ENCODE results near the gene MRM3. TPM values are rescaled to one million over a fixed set of nuclear protein-coding genes. Genes with fewer than 3 reads are reported as not detected.
"Not testable (repeated sequence)": the region's sequence is repeated elsewhere in the genome, so short reads cannot be mapped to it uniquely, and the experiment has no call there.

Gene MRM3
- total RNA-seq, 1 experiment from 2014 or later: 54.1 TPM

- in situ Hi-C loops (cut with HindIII; ENCODE audit: low sequenced_read_pairs): no loop called here
- no peak for DNase-seq (ENCODE audit: low spot score)
These were observed 24.8 kb downstream of the MRM3 start for GRCh38 chr17:806781-807522.

- DNase-seq (ENCODE audit: low spot score): no peak
- in situ Hi-C loops (cut with HindIII; ENCODE audit: low sequenced_read_pairs): no loop called here
These were observed 25.6 kb downstream of the MRM3 start for GRCh38 chr17:807523-808294.

- in situ Hi-C loops (cut with HindIII; ENCODE audit: low sequenced_read_pairs): no loop called here
- no peak for DNase-seq (ENCODE audit: low spot score)
These were observed 29.1 kb downstream of the MRM3 start for GRCh38 chr17:811051-811784.

DNA sequence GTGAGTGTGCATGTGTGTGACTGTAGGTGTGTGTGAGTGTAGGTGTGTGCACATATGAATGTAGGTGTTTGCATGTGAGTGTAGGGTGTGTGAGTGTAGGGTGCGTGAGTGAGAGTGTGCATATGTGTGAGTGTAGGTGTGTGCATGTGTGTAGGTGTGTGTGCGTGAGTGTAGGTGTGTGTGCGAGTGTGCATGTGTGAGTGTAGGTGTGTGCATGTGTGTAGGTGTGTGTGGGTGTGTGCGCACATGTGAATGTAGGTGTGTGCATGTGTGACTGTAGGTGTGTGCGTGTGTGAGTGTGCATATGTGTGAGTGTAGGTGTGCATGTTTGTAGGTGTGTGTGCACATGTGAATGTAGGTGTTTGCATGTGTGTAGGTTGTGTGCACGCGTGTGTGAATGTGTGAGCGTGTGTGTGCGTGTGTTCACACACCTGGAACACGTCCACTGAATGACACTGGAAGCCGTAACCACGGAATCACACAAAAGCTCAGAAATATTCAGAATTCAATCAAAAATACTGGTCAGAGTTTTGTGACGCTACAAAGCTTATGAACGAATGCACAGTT is 30.6 kb downstream of the MRM3 start:
- no peak for DNase-seq (ENCODE audit: low spot score)
- in situ Hi-C loops (cut with HindIII; ENCODE audit: low sequenced_read_pairs): no loop called here

DNA sequence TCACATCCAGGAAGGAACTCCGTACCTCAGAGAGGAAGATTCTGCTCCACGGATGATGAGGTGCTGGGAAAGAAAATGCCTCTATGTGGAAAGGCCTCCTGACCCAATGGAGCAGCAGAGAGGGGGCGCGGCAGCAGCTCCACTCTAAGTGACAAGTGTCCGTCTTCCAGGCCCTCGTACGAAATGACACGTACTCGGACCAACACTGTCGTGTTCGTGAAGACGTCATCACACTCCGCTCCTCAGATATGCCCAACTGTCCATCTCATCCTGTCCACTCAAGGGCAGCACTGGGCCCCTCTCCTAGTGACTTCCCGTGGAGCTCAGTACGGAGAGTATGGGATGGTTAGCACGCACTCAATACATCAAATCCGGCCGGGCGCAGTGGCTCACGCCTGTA is 32.2 kb downstream of the MRM3 start:
- DNase-seq (ENCODE audit: low spot score): no peak
- in situ Hi-C loops (cut with HindIII; ENCODE audit: low sequenced_read_pairs): no loop called here

DNA sequence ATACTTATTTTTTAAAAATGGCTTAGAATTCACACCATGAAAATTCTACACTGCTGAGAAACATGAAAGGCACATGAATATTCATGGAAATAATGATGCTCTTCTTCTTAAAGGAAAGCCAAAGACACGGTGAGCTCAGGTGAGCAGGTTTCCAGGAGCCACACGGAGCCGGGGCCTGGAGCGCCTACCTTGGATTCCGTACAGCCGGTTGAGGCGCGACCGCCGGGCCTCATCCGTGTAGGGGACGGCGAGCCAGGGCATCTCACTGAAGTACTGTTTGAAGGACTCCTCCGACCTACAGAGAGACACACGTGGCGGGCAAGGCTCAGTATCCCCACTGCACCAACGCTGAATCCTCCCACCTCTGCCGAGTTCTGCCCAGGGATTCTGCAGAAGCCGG is 37.1 kb downstream of the MRM3 start:
- DNase-seq (ENCODE audit: low spot score): no peak
- in situ Hi-C loops (cut with HindIII; ENCODE audit: low sequenced_read_pairs): no loop called here

- in situ Hi-C loops (cut with HindIII; ENCODE audit: low sequenced_read_pairs): no loop called here
- DNase-seq (ENCODE audit: low spot score): no peak
These were observed 41.3 kb downstream of the MRM3 start for GRCh38 chr17:823501-823902.

GRCh38 chr17:824378-824777 is 42.2 kb downstream of the MRM3 start:
- no peak for DNase-seq (ENCODE audit: low spot score)
- in situ Hi-C loops (cut with HindIII; ENCODE audit: low sequenced_read_pairs): no loop called here

DNA sequence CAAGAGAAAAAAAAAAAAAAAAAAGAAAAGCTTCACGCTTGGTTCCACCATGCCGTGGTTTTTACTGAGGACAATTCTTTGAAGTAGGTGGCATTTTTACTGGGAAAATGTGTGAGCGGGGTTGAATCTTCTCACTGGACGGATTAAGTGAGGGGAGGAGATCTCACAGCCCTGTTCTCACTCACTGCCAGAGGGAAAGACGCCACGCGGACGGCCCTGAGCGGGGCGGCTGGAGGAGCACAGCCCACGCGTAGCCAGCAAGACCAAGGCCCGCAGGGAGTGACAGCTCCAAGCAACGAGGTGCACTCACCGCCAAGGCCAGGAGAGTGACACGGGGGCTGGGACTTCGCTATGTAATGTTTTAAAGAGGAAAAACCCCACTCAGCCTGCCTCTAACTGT is 43.1 kb downstream of the MRM3 start:
- in situ Hi-C loops (cut with HindIII; ENCODE audit: low sequenced_read_pairs): no loop called here

GRCh38 chr17:826778-827177 is 44.6 kb downstream of the MRM3 start:
- no peak for DNase-seq (ENCODE audit: low spot score)
- in situ Hi-C loops (cut with HindIII; ENCODE audit: low sequenced_read_pairs): no loop called here

More for the DNA sequence above, 43.1 kb downstream of the MRM3 start:
- DNase-seq (ENCODE audit: low spot score): no peak

DNA sequence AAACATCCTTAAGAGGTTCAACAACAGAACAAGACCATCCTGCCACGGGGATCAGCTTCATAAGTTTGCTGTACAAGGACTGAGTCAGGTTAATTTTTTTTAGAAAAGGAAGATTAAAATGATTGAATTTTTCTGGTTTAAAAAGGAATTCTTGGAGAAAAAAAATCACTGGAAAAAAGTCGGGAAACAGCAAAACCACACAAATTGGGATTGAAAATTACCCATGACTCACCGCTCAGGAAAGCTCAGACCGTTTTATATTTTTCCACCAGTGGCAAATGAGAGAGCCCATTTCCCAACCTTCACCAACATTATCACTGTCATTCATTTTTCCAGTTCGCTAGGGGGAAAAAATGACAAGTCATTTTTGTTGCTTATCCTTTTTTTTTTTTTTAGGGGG is 46.6 kb downstream of the MRM3 start:
- in situ Hi-C loops (cut with HindIII; ENCODE audit: low sequenced_read_pairs): no loop called here
- no peak for DNase-seq (ENCODE audit: low spot score)

DNA sequence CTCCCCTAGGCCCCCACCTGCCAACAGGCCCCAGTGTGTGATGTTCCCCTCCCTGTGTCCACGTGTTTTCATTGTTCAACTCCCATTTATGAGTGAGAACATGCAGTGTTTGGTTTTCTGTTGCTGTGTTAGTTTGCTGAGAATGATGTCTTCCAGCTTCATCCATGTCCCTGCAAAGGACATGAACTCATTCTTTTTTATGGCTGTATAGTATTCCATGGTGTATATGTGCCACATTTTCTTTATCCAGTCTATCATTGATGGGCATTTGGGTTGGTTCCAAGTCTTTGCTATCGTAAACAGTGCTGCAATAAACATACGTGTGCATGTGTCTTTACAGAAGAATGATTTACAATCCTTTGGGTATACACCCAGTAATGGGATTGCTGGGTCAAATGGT is 47.5 kb downstream of the MRM3 start:
- in situ Hi-C loops (cut with HindIII; ENCODE audit: low sequenced_read_pairs); DNase-seq (ENCODE audit: low spot score): not testable (repeated sequence)

- in situ Hi-C loops (cut with HindIII; ENCODE audit: low sequenced_read_pairs): no loop called here
- no peak for DNase-seq (ENCODE audit: low spot score)
These were observed 48.2 kb downstream of the MRM3 start for GRCh38 chr17:830381-830780.

DNA sequence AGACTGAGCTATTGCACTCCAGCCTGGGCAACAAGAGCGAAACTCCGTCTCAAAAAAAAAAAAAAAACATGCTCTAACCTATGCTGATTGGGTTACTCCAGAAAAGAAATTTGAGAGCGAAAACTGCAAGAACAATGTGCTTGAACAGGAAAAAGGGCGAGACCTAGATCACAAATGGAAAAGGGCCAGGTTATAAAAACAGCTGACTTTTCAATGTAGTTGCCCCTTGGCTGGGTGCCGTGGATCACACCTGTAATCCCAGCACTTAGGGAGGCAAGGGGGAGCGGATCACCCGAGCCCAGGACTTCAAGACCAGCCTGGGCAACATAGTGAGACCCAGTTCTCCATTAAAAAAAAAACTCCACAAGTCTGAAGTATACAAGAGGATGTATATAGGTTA is 48.8 kb downstream of the MRM3 start:
- DNase-seq (ENCODE audit: low spot score): no peak
- in situ Hi-C loops (cut with HindIII; ENCODE audit: low sequenced_read_pairs): no loop called here

DNA sequence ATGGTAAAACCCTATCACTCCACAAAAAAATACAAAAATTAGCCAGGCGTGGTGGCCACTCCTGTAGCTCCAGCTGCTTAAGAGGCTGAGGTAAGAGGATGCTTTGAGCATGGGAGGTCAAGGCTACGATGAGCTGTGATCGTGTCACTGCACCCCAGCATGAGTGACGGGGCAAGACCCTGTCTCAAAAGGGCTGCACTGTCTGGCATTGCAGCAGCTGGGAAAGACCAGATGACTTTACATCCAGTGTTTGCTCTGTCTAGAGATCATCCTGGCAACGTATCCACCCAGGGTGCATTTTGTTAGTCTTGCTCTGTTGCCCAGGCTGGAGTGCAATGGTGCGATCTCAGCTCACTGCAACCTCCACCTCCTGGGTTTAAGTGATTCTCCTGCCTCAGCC is 52.0 kb downstream of the MRM3 start:
- in situ Hi-C loops (cut with HindIII; ENCODE audit: low sequenced_read_pairs): no loop called here
- DNase-seq (ENCODE audit: low spot score): no peak

DNA sequence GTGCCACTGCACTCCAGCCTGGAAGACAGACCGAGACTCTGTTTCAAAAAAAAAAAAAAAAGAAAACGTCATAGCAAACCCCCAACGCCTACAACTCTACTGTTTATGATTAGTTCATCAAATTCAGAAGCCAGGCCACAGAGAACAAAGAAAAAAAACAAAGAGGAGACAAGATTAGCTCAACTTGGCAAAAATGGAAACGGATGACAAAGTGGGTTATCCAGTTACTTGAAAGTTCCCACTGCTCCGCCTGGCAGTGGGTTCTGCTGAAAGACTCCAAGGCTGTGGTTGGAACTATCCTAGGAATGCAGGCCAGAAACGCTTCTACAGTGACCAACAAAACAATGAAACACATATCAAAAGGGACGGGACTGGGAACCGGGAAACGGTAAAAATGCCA is 53.1 kb downstream of the MRM3 start:
- DNase-seq (ENCODE audit: low spot score): no peak
- in situ Hi-C loops (cut with HindIII; ENCODE audit: low sequenced_read_pairs): no loop called here

DNA sequence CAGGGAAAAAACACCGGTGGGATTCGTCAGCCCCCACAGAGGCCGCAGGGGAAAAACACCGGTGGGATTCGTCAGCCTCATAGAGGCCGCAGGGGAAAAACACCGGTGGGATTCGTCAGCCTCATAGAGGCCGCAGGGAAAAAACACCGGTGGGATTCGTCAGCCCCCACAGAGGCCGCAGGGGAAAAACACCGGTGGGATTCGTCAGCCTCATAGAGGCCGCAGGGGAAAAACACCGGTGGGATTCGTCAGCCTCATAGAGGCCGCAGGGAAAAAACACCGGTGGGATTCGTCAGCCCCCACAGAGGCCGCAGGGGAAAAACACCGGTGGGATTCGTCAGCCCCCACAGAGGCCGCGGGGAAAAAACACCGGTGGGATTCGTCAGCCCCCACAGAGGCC is 53.6 kb downstream of the MRM3 start:
- in situ Hi-C loops (cut with HindIII; ENCODE audit: low sequenced_read_pairs); DNase-seq (ENCODE audit: low spot score): not testable (repeated sequence)

GRCh38 chr17:836151-836550 is 54.0 kb downstream of the MRM3 start:
- DNase-seq (ENCODE audit: low spot score): no peak
- in situ Hi-C loops (cut with HindIII; ENCODE audit: low sequenced_read_pairs): no loop called here

GRCh38 chr17:838486-838885 is 56.3 kb downstream of the MRM3 start:
- in situ Hi-C loops (cut with HindIII; ENCODE audit: low sequenced_read_pairs): no loop called here
- no peak for DNase-seq (ENCODE audit: low spot score)

DNA sequence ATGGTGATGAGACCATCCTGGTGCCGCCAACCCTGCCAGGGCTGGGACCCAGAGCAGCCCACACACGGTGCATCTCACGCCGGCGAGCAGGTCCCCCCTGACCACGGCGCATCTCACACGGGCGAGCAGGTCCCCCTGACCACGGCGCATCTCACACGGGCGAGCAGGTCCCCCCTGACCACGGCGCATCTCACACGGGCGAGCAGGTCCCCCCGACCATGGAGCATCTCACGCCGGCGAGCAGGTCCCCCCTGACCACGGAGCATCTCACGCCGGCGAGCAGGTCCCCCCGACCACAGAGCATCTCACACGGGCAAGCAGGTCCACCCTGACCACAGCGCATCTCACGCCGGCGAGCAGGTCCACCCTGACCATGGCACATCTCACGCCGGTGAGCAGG is 59.2 kb downstream of the MRM3 start:
- in situ Hi-C loops (cut with HindIII; ENCODE audit: low sequenced_read_pairs): no loop called here
- DNase-seq (ENCODE audit: low spot score): no peak
